Stimulated activated memory B cell treated with anti-CD40 and anti-IgM and Interleukin-4, amounts not matched to agents 10 μg/mL and 1 μg/mL and 100 μg/mL, for 72 hours (primary cell): ENCODE data around the gene SPO11.

Experiments used
- ATAC-seq: fragments of 150-1000 bp; cut with Tn5 transposase; 2 replicates; pipeline ENCODE4 v1.10.0; 2021
- H3K27ac Mint-ChIP-seq: one replicate; pipeline ENCODE4 v1.8.0; 2022; ENCODE audit warnings: mild to moderate bottlenecking, mixed read lengths
- H3K27me3 Mint-ChIP-seq: one replicate; pipeline ENCODE4 v1.8.0; 2022; ENCODE audit warnings: mixed read lengths
- H3K36me3 Mint-ChIP-seq: one replicate; pipeline ENCODE4 v1.8.0; 2022; ENCODE audit warnings: mixed read lengths
- H3K4me1 Mint-ChIP-seq: one replicate; pipeline ENCODE4 v1.8.0; 2022; ENCODE audit warnings: mixed read lengths
- H3K4me3 Mint-ChIP-seq: one replicate; pipeline ENCODE4 v1.8.0; 2022; ENCODE audit warnings: mild to moderate bottlenecking, moderate library complexity, mixed read lengths
- H3K9me3 Mint-ChIP-seq: one replicate; pipeline ENCODE4 v1.8.0; 2022; ENCODE audit warnings: mixed read lengths

Gene SPO11

DNA sequence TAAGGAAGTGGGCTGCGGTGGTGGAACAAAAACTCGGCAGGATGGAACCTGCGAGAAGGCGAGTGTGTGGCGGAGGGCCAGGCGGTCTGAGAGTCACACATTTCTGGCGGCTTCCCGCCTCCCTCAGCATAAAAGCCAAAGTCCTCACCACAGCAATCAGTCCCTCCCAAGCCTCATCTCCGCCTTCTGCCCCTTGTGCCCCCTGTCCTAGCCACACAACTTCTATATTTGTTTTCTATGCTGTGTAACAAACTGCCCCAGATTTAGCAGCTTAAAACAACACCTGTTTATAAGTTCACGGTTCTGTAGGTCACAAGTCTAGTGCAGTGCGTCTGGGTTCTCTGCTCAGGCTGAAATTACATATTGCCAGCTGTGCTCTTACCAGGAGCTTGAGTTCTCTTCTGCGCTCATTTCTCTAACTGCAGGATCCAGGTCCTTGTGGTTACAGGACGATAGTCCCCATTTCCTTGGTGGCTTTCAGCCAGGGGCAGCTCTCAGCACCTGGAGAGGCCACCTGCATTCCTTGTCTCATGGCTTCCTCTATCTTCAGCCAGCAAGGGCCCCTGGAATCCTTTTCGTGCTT is 11.7 kb upstream of the SPO11 start:
- no peaks in the 10 kb centered on the region for H3K36me3 Mint-ChIP-seq
- no peaks in the 10 kb centered on the region for H3K9me3 Mint-ChIP-seq
- H3K4me3 Mint-ChIP-seq, result no peak overlapping the region
- no peak for ATAC-seq
- H3K27ac Mint-ChIP-seq, result no peak overlapping the region
- peaks cover 79% of the 10 kb centered on the region for H3K27me3 Mint-ChIP-seq
- H3K4me1 Mint-ChIP-seq, result no peaks in the 10 kb centered on the region

GRCh38 chr20:57319584-57319983 is 10.0 kb upstream of the SPO11 start:
- no peak for ATAC-seq
- Mint-ChIP-seq H3K4me1 (no peaks in the 10 kb centered on the region), H3K27me3 (peaks cover 77% of the 10 kb centered on the region), H3K9me3 (no peaks in the 10 kb centered on the region), H3K27ac (no peak overlapping the region), H3K4me3 (no peak overlapping the region), H3K36me3 (no peaks in the 10 kb centered on the region)

GRCh38 chr20:57320358-57320757 is 9.2 kb upstream of the SPO11 start:
- H3K4me1 Mint-ChIP-seq, result no peaks in the 10 kb centered on the region
- ATAC-seq, result no peak
- H3K27me3 Mint-ChIP-seq, result peaks cover 71% of the 10 kb centered on the region
- H3K9me3 Mint-ChIP-seq, result no peaks in the 10 kb centered on the region
- no peak overlapping the region for H3K4me3 Mint-ChIP-seq
- no peaks in the 10 kb centered on the region for H3K36me3 Mint-ChIP-seq
- H3K27ac Mint-ChIP-seq, result no peak overlapping the region

GRCh38 chr20:57321142-57321541 is 8.5 kb upstream of the SPO11 start:
- no peaks in the 10 kb centered on the region for H3K36me3 Mint-ChIP-seq
- no peak overlapping the region for H3K27ac Mint-ChIP-seq
- ATAC-seq, result no peak
- no peaks in the 10 kb centered on the region for H3K4me1 Mint-ChIP-seq
- H3K4me3 Mint-ChIP-seq, result no peak overlapping the region
- H3K27me3 Mint-ChIP-seq, result peaks cover 66% of the 10 kb centered on the region
- H3K9me3 Mint-ChIP-seq, result no peaks in the 10 kb centered on the region

DNA sequence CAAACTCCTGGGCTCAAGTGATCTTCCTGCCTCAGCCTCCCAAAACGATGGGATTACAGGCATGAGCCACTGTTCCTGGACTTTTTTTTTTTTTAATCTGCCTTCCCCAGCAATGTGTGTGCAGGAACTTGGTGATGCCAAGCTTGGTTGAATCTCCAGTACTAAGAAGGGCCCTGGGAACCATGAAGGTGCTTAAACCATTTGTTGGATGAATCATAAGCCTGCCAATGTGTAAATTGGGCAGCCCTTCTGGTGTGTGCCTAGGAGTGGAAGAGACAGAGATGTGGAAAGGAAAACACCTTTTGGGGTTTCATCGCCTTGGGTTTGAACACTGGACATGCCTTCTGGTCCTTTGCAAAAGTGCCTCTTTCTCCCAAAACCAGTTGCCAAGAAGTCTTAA is 7.1 kb upstream of the SPO11 start:
- peaks cover 65% of the 10 kb centered on the region for H3K27me3 Mint-ChIP-seq
- H3K4me1 Mint-ChIP-seq, result no peaks in the 10 kb centered on the region
- H3K9me3 Mint-ChIP-seq, result no peaks in the 10 kb centered on the region
- H3K36me3 Mint-ChIP-seq, result no peaks in the 10 kb centered on the region
- no peak for ATAC-seq
- no peak overlapping the region for H3K27ac Mint-ChIP-seq
- no peak overlapping the region for H3K4me3 Mint-ChIP-seq

GRCh38 chr20:57323034-57323433 is 6.6 kb upstream of the SPO11 start:
- ATAC-seq, result peak; percentile 76
- Mint-ChIP-seq H3K4me1 (no peaks in the 10 kb centered on the region), H3K36me3 (no peaks in the 10 kb centered on the region), H3K9me3 (no peaks in the 10 kb centered on the region), H3K27me3 (peaks cover 63% of the 10 kb centered on the region), H3K4me3 (no peak overlapping the region), H3K27ac (no peak overlapping the region)

GRCh38 chr20:57325632-57326356 is 3.8 kb upstream of the SPO11 start:
- no peaks in the 10 kb centered on the region for H3K36me3 Mint-ChIP-seq
- ATAC-seq, result no peak
- H3K4me3 Mint-ChIP-seq, result no peak overlapping the region
- H3K4me1 Mint-ChIP-seq, result no peaks in the 10 kb centered on the region
- no peak overlapping the region for H3K27ac Mint-ChIP-seq
- H3K9me3 Mint-ChIP-seq, result no peaks in the 10 kb centered on the region
- peaks cover 59% of the 10 kb centered on the region for H3K27me3 Mint-ChIP-seq

DNA sequence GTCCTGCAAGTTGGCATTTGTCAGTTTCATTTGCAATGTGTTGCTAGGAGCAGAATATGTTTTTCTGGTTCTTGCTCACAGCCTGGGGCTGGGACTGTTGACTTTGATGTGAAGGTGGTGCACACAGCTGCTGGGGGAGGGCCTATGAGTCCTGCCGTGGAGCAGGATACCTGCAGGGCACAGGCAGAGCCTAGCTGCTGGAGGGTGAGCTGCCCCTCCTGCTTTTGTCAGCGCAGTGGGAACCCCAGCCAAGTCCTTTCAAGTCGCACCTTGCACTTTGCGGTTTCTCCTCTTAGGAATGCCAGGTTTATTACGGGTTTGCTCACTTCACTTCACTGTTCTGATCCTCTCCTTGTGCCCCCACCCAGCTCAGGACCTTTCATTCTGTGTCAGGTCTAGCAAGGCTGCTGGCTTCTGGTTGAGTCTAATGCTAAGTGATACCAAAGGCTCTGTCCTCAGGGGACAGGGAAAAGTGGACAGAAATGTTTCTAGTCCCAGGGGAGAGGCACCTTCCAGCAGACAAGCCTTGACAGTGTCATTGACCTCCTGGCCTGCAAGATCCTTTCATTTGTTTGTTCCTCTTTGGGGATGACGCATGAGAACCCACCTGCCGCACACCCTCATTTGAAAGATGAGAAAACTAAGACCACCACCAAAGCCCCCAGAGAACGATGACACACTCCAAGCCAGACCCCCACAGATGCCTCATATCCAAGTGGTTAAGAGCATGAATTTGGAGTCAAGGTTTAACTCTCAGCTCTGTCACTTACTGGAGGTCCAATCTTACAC is 2.7 kb upstream of the SPO11 start:
- Mint-ChIP-seq H3K27me3 (peaks cover 55% of the 10 kb centered on the region), H3K4me1 (no peaks in the 10 kb centered on the region), H3K36me3 (no peaks in the 10 kb centered on the region), H3K9me3 (no peaks in the 10 kb centered on the region), H3K4me3 (no peak overlapping the region), H3K27ac (no peak overlapping the region)
- no peak for ATAC-seq

GRCh38 chr20:57327820-57328219 is 1.8 kb upstream of the SPO11 start:
- no peak overlapping the region for H3K27ac Mint-ChIP-seq
- peaks cover 45% of the 10 kb centered on the region for H3K27me3 Mint-ChIP-seq
- no peak for ATAC-seq
- H3K4me3 Mint-ChIP-seq, result no peak overlapping the region
- H3K4me1 Mint-ChIP-seq, result no peaks in the 10 kb centered on the region
- no peaks in the 10 kb centered on the region for H3K9me3 Mint-ChIP-seq
- no peaks in the 10 kb centered on the region for H3K36me3 Mint-ChIP-seq

DNA sequence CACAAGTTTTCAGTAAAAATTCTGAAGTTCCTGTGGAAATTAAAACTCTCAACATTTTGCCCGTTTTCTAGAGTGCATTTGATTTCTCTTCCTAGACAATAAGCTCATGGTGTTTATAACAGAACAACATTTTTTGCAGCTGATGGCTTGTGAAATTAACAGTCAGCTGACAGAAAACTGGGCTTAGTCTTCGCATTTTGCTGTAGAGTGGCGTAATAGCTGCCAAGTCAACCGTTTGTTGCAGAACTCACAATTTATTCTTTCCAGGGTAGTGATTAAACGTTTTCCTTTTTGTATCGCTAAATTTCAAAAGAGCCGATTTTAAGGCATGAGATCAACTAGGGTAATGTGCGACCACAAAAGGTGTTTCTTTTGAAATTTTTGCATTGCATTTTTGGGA is 1.4 kb downstream of the SPO11 start:
- Mint-ChIP-seq H3K36me3 (no peaks in the 10 kb centered on the region), H3K27ac (no peak overlapping the region), H3K27me3 (peaks cover 40% of the 10 kb centered on the region), H3K4me3 (no peak overlapping the region), H3K4me1 (no peaks in the 10 kb centered on the region), H3K9me3 (no peaks in the 10 kb centered on the region)
- ATAC-seq, result no peak

DNA sequence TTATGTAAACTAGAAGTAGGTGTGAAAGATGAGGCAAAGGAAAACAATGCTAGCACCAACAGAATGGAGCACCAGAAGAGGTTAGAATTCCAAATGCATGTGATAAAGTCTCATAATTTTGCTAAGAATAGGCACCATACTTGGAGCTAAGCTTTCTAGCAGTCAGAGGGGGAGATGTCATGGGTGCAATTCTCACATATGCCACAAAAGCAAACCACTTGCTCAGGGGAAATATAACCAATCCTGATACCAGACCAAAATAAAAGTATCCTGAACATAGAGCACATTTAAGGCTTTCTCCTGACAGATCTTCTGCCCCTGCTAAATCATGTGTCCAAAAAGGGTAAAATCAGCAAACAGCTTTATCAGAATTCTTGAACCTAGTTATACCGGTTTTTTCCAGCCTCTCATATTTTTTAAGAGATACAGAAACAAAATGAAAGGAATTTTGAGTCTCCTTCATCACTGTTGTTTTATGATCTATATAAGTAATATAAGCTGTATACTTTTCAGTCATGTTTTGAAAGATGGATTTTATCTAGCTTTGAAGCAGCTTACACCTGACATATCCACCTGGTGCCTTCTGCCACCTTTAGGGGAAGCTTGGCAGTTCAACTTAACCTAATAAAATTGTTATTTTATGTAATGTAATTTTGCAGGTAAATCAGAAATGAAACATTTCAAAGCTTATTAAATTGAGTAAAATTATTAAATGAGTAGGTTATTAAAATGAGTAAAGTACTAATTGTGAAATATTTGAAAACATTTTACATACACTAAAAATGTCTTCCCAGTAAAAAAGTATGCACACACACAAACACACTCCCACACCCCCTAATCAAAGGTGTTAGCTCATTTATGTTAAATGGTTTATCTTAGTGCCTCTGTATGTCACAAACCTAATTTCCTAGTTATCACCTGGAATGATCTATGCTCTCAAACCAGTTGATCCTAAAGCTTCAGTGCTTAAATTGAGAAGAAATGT is 2.8 kb downstream of the SPO11 start:
- no peak for ATAC-seq
- Mint-ChIP-seq H3K4me1 (no peaks in the 10 kb centered on the region), H3K36me3 (no peaks in the 10 kb centered on the region), H3K9me3 (no peaks in the 10 kb centered on the region), H3K4me3 (no peak overlapping the region), H3K27ac (no peak overlapping the region), H3K27me3 (peaks cover 37% of the 10 kb centered on the region)

DNA sequence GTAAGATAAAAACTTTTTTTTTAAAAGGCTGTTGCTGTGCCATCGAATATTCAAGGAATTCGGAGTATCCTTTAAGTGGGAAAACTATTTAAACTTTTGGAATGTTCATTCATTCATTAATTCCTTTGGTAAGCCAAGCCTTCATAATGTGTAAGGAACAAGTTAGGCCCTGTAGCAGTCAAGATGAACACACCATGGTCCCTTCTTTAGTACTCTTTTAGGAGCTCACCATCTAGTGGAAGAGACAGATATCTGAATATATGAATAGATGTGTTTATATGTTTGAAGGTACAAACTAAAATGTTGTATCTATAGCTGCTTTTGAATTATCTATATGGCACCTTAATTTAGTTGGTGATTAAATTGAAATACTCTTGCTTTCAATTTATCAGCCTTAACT is 5.8 kb downstream of the SPO11 start:
- ATAC-seq, result no peak
- Mint-ChIP-seq H3K27ac (no peak overlapping the region), H3K4me3 (no peak overlapping the region), H3K36me3 (no peaks in the 10 kb centered on the region), H3K27me3 (peaks cover 23% of the 10 kb centered on the region), H3K4me1 (no peaks in the 10 kb centered on the region), H3K9me3 (no peaks in the 10 kb centered on the region)

GRCh38 chr20:57341663-57342062 is 12.1 kb downstream of the SPO11 start:
- no peak overlapping the region for H3K27ac Mint-ChIP-seq
- ATAC-seq, result no peak
- H3K27me3 Mint-ChIP-seq, result peaks cover 8% of the 10 kb centered on the region
- H3K36me3 Mint-ChIP-seq, result no peaks in the 10 kb centered on the region
- H3K4me3 Mint-ChIP-seq, result no peak overlapping the region
- H3K9me3 Mint-ChIP-seq, result no peaks in the 10 kb centered on the region
- H3K4me1 Mint-ChIP-seq, result no peaks in the 10 kb centered on the region

- Mint-ChIP-seq H3K4me1 (no peaks in the 10 kb centered on the region), H3K27me3 (peaks cover 12% of the 10 kb centered on the region), H3K4me3 (no peak overlapping the region), H3K27ac (no peak overlapping the region), H3K36me3 (no peaks in the 10 kb centered on the region), H3K9me3 (no peaks in the 10 kb centered on the region)
- ATAC-seq, result no peak
Measured at GRCh38 chr20:57342829-57343228, 13.2 kb downstream of the SPO11 start.

GRCh38 chr20:57346477-57346876 is 16.9 kb downstream of the SPO11 start:
- no peaks in the 10 kb centered on the region for H3K9me3 Mint-ChIP-seq
- H3K4me1 Mint-ChIP-seq, result peaks cover under 1% of the 10 kb centered on the region
- no peak overlapping the region for H3K4me3 Mint-ChIP-seq
- peaks cover 8% of the 10 kb centered on the region for H3K27me3 Mint-ChIP-seq
- ATAC-seq, result peak; percentile 64
- no peak overlapping the region for H3K27ac Mint-ChIP-seq
- H3K36me3 Mint-ChIP-seq, result no peaks in the 10 kb centered on the region
